ENCODE results near the gene UBE2G2. TPM values are rescaled to one million over a fixed set of nuclear protein-coding genes. Genes with fewer than 3 reads are reported as not detected.

The UBE2G2 gene
- total RNA-seq, 4 donors from 2014 or later: 40.8 to 78.0 (median 60.5) TPM

DNA sequence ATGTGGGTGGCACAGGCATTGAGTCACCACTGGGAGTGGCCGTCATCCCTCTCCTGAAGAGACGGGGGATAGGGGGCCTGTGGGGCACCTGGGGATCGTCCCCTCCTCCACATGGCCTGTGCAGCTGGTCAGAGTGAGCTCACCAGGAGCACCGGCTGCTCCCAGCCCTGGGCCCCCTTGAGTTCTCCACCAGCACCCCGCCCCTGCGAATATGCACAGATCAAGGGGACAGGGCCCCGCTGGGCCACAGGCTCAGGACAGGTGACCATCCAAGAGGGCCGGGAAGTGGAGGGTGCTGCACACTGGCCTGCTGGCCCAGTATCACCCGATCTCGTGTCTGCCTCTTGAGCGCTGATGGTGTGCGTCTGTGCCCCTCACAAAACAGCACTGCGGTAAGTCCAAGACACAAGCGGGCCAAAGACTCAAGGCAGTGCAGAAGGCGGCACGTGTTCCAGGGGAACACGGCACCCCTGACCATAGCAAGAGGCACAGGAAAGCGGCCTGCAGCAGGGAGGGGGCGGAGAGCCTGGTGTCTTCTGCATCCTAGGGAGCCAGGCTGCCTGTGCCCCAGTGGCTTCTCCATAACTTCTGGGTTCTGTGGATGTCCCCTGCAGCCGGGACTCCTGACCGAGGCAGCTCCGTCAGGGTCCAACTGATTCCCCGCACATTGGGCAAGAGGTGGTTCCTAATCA lies 72.1 kb downstream of the UBE2G2 start:
- intact Hi-C loops (cut with DNase I; ENCODE audit: low total_unique reads) (no loop called here), in situ Hi-C loops (cut with MboI; ENCODE audit: low pct_ligation_motif_present in 1 of 4, low pct_unique_long_range_greater_than_20kb in 1 of 4, low sequenced_read_pairs in 3 of 4) (no loop called here)
- TF ChIP-seq EP300 (IDR thresholded peaks at IDR 0.05; ENCODE audit: low read depth) (no peak), POLR2AphosphoS5 (IDR thresholded peaks at IDR 0.05) (no peak), POLR2A (IDR thresholded peaks at IDR 0.05) (no peak)
- TF ChIP-seq, protein P1, sequence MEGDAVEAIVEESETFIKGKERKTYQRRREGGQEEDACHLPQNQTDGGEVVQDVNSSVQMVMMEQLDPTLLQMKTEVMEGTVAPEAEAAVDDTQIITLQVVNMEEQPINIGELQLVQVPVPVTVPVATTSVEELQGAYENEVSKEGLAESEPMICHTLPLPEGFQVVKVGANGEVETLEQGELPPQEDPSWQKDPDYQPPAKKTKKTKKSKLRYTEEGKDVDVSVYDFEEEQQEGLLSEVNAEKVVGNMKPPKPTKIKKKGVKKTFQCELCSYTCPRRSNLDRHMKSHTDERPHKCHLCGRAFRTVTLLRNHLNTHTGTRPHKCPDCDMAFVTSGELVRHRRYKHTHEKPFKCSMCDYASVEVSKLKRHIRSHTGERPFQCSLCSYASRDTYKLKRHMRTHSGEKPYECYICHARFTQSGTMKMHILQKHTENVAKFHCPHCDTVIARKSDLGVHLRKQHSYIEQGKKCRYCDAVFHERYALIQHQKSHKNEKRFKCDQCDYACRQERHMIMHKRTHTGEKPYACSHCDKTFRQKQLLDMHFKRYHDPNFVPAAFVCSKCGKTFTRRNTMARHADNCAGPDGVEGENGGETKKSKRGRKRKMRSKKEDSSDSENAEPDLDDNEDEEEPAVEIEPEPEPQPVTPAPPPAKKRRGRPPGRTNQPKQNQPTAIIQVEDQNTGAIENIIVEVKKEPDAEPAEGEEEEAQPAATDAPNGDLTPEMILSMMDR (IDR thresholded peaks at IDR 0.05): no peak
- H3K27me3 ChIP-seq: peaks cover 33% of the 10 kb centered on the region
- no peaks in the 10 kb centered on the region for H3K4me1 ChIP-seq
- H3K9me3 ChIP-seq: no peaks in the 10 kb centered on the region
- no peak overlapping the region for H3K27ac ChIP-seq
- WGBS, 2 donors (ENCODE audit: low coverage in 1 of 2): 91% methylated on average over 23 of the region's 23 CpGs; no CpG with 5 or more reads in 1 of the 2 donors
- DNase-seq: no peak
- no peaks in the 10 kb centered on the region for H3K36me3 ChIP-seq
- no peak overlapping the region for H3K4me3 ChIP-seq

- no peaks in the 10 kb centered on the region for H3K9me3 ChIP-seq
- peaks cover 0 to 2% (median 0%) of the 10 kb centered on the region in 4 donors for H3K4me1 ChIP-seq
- intact Hi-C loops (cut with DNase I; ENCODE audit: low total_unique reads) (no loop called here), in situ Hi-C loops (cut with MboI; ENCODE audit: low pct_ligation_motif_present in 1 of 4, low pct_unique_long_range_greater_than_20kb in 1 of 4, low sequenced_read_pairs in 3 of 4) (no loop called here)
- H3K36me3 ChIP-seq: no peaks in the 10 kb centered on the region
- DNase-seq: no peak
- H3K4me3 ChIP-seq: no peak overlapping the region
- no peak for TF ChIP-seq POLR2A (IDR thresholded peaks at IDR 0.05)
- TF ChIP-seq EP300 (IDR thresholded peaks at IDR 0.05; ENCODE audit: low read depth): no peak
- no peak for TF ChIP-seq POLR2AphosphoS5 (IDR thresholded peaks at IDR 0.05)
- TF ChIP-seq, protein P1 (IDR thresholded peaks at IDR 0.05): no peak
- H3K27ac ChIP-seq: no peak overlapping the region
- 88 to 89% methylated on average over 14 of the region's 14 CpGs for WGBS, 2 donors (ENCODE audit: low coverage in 1 of 2)
- H3K27me3 ChIP-seq: peaks cover 41% of the 10 kb centered on the region
Measured at GRCh38 chr21:44728716-44729115, 72.9 kb downstream of the UBE2G2 start.

DNA sequence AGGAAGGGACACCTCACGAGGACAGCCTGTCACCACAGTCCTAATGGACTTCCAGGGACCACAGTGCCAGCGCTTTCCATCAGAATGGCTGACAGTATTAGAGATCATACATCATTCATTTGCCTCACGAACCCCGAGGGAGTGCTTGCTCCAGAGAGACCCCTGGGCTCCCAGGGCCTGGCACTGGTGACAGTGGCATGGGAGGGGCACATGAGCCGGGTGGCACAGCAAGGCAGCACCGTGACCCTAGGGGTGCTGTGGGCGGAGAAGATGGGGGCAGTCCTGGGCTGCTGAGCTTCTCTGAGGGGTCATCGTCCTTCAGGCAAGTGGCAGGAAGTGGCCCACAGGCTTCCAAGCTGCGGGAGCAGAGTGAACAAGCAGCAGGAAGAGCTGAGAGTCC lies 73.9 kb downstream of the UBE2G2 start:
- 69% methylated on average over 9 of the region's 9 CpGs; no CpG with 5 or more reads in 1 of the 2 donors for WGBS, 2 donors (ENCODE audit: low coverage in 1 of 2)
- Histone ChIP-seq H3K27me3 (peaks cover 50% of the 10 kb centered on the region), H3K4me1 (peaks cover 0 to 12% (median 3%) of the 10 kb centered on the region in 4 donors), H3K4me3 (no peak overlapping the region), H3K36me3 (no peaks in the 10 kb centered on the region), H3K27ac (no peak overlapping the region), H3K9me3 (no peaks in the 10 kb centered on the region)
- in situ Hi-C loops (cut with MboI; ENCODE audit: low pct_ligation_motif_present in 1 of 4, low pct_unique_long_range_greater_than_20kb in 1 of 4, low sequenced_read_pairs in 3 of 4): no loop called here
- DNase-seq: no peak
- TF ChIP-seq EP300 (IDR thresholded peaks at IDR 0.05; ENCODE audit: low read depth) (no peak), POLR2A (IDR thresholded peaks at IDR 0.05) (no peak), POLR2AphosphoS5 (IDR thresholded peaks at IDR 0.05) (no peak)
- TF ChIP-seq, protein P1 (IDR thresholded peaks at IDR 0.05): no peak
- intact Hi-C loops (cut with DNase I; ENCODE audit: low total_unique reads): no loop called here

GRCh38 chr21:44727321-44727720 lies 74.3 kb downstream of the UBE2G2 start:
- no peak for TF ChIP-seq POLR2A (IDR thresholded peaks at IDR 0.05)
- in situ Hi-C loops (cut with MboI; ENCODE audit: low pct_ligation_motif_present in 1 of 4, low pct_unique_long_range_greater_than_20kb in 1 of 4, low sequenced_read_pairs in 3 of 4): no loop called here
- H3K27me3 ChIP-seq: peaks cover 54% of the 10 kb centered on the region
- H3K4me1 ChIP-seq: peaks cover 0 to 12% (median 3%) of the 10 kb centered on the region in 4 donors
- WGBS, 2 donors (ENCODE audit: low coverage in 1 of 2): 90 to 92% methylated on average over 2 to 8 of the region's 8 CpGs
- DNase-seq: no peak
- no peaks in the 10 kb centered on the region for H3K9me3 ChIP-seq
- intact Hi-C loops (cut with DNase I; ENCODE audit: low total_unique reads): no loop called here
- no peak overlapping the region for H3K4me3 ChIP-seq
- no peak overlapping the region for H3K27ac ChIP-seq
- H3K36me3 ChIP-seq: no peaks in the 10 kb centered on the region
